Gastroesophageal sphincter (tissue), 4 donors: ENCODE measurements around the gene BDKRB1. TPM values are rescaled to one million over a fixed set of nuclear protein-coding genes. Genes with fewer than 3 reads are reported as not detected.

Source experiments
- ATAC-seq: fragments of 150-250 bp; one replicate; pipeline ENCODE4 v1.9.1; 2016; ENCODE audit warnings: mild to moderate bottlenecking, moderate library complexity
- H3K27ac ChIP-seq, 4 donors: fragments of 200-600 bp; sonication (generic) in 3 of 4; 1 replicate in 3 of 4; 2 replicates in 1 of 4; pipeline ENCODE4 v1.5.1; 2016 to 2019
- H3K27me3 ChIP-seq: fragments of 200-600 bp; sonication (generic); one replicate; pipeline ENCODE4 v1.5.1; 2019
- H3K36me3 ChIP-seq, 2 donors: fragments of 200-600 bp; sonication (generic); one replicate each; pipeline ENCODE4 v1.5.1; 2019; ENCODE audit warnings: control low read depth in 1 of 2
- H3K4me1 ChIP-seq, 3 donors: fragments of 200-600 bp; sonication (generic); 1 replicate in 2 of 3; 2 replicates in 1 of 3; pipeline ENCODE4 v1.5.1; 2016 to 2019; ENCODE audit warnings: control low read depth in 2 of 3
- H3K4me3 ChIP-seq, 2 donors: fragments of 200-600 bp; sonication (generic); one replicate each; pipeline ENCODE4 v1.5.1; 2019; ENCODE audit warnings: mild to moderate bottlenecking in 1 of 2, moderate library complexity in 1 of 2
- H3K9me3 ChIP-seq, 3 donors: fragments of 200-600 bp; sonication (generic); one replicate each; pipeline ENCODE4 v1.5.1; 2017 to 2019; ENCODE audit warnings: control low read depth in 2 of 3
- CTCF ChIP-seq, 4 experiments: fragments of 200-600 bp in 2 of 4; fragments of 450-650 bp in 2 of 4; sonication (generic) in 1 of 4; IDR thresholded peaks; one replicate each; pipeline ENCODE4 v1.5.1; 2017 to 2019; ENCODE audit warnings: antibody characterized with exemption in 4 of 4, mild to moderate bottlenecking in 2 of 4, moderate library complexity in 2 of 4
- EP300 ChIP-seq: sonication (generic); formaldehyde crosslinking; IDR thresholded peaks from one replicate; pipeline ENCODE4 v1.6.1; 2017; ENCODE audit warnings: antibody characterized with exemption, mild to moderate bottlenecking
- POLR2A ChIP-seq, 2 donors: fragments of 450-650 bp; IDR thresholded peaks; one replicate each; pipeline ENCODE4 v1.6.1; 2017; ENCODE audit warnings: antibody characterized with exemption in 2 of 2, mild to moderate bottlenecking in 2 of 2, moderate library complexity in 1 of 2
- POLR2AphosphoS5 ChIP-seq: sonication (generic); formaldehyde crosslinking; IDR thresholded peaks from one replicate; pipeline ENCODE4 v1.6.1; 2017; ENCODE audit warnings: antibody characterized with exemption
- WGBS, 2 donors: methylation state at CpG; one replicate each; pipeline ENCODE4 v1.1.5; 2018; ENCODE audit warnings: low coverage in 1 of 2; 5-methylcytosine and 5-hydroxymethylcytosine counted together
- total RNA-seq, 4 donors: library from RNA; depleted of rRNA; stranded (reverse); fragments of >200 nt; gene quantifications; one replicate each; pipeline ENCODE4 v1.1.0, GENCODE V29; 2016

Gene BDKRB1
- total RNA-seq, 4 donors from 2014 or later: 0.50 to 7.9 (median 1.2) TPM; not detected in 1

- Histone ChIP-seq H3K4me3 (no peak overlapping the region), H3K4me1 (peaks cover 0 to 21% (median 6%) of the 10 kb centered on the region in 3 donors), H3K27ac (peak overlapping the region in 1 of 4 donors; percentile 23), H3K27me3 (no peaks in the 10 kb centered on the region), H3K9me3 (peaks cover 0 to 12% (median 0%) of the 10 kb centered on the region in 3 donors), H3K36me3 (no peaks in the 10 kb centered on the region)
- WGBS, 2 donors: 77 to 81% methylated on average over 7 to 8 of the region's 12 CpGs
- no peak for TF ChIP-seq EP300
- TF ChIP-seq POLR2A (IDR thresholded peaks at IDR 0.05): no peak
- TF ChIP-seq POLR2AphosphoS5: no peak
- TF ChIP-seq CTCF (IDR thresholded peaks at IDR 0.05): no peak
- ATAC-seq: no peak
Measured at GRCh38 chr14:96231526-96232130, 24.4 kb upstream of the BDKRB1 start.

DNA sequence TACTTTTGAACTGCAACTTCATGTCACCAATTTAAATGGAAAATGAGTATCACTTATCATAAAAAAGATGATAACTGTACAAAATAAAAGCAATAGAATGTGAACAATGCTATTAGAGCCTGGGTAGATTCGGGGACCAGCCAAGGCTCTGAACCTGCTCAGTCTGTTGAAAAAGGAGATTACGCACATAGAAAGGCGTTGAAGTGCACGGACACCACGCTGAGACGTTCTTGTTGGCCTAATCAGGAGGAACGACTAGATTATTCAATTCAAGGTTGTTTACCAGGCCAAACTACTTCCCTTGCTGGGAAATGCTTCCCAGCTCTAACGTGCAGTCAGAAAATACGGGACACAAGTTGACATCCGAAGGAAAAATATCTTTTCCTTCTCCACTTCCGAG is 23.5 kb upstream of the BDKRB1 start:
- no peak for ATAC-seq
- Histone ChIP-seq H3K9me3 (peaks cover 0 to 12% (median 0%) of the 10 kb centered on the region in 3 donors), H3K4me1 (peaks cover 0 to 18% (median 6%) of the 10 kb centered on the region in 3 donors), H3K4me3 (no peak overlapping the region), H3K27me3 (no peaks in the 10 kb centered on the region), H3K27ac (peak overlapping the region in 1 of 4 donors; percentile 70), H3K36me3 (no peaks in the 10 kb centered on the region)
- WGBS, 2 donors: 81 to 88% methylated on average over 11 of the region's 11 CpGs
- TF ChIP-seq POLR2AphosphoS5 (no peak), CTCF (IDR thresholded peaks at IDR 0.05) (no peak), EP300 (no peak), POLR2A (IDR thresholded peaks at IDR 0.05) (no peak)

DNA sequence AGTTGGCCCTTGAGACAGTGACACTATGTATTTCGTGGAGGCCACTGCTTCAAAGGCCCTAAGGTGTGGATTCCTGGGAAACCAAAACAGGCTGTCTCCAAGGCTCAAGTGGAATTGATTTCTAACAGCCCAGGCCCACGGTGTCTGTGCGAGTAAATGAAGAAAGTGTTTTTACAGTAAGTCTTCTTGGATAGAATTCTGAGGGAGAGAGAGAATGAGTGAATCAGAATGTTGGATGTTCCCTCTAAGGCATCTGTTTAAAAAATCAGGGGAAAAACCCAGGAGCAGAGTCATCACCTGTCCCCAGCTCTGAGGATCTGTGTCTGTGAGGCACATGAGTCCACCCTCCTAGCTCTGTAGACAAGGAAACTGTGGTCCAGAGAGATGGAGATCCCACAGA is 22.3 kb upstream of the BDKRB1 start:
- TF ChIP-seq EP300 (no peak), POLR2A (IDR thresholded peaks at IDR 0.05) (no peak), POLR2AphosphoS5 (no peak), CTCF (IDR thresholded peaks at IDR 0.05) (no peak)
- Histone ChIP-seq H3K4me1 (peaks cover 0 to 18% (median 6%) of the 10 kb centered on the region in 3 donors), H3K36me3 (no peaks in the 10 kb centered on the region), H3K4me3 (no peak overlapping the region), H3K27me3 (no peaks in the 10 kb centered on the region), H3K9me3 (peaks cover 0 to 1% (median 0%) of the 10 kb centered on the region in 3 donors), H3K27ac (peak overlapping the region in 3 of 4 donors; percentile 44 to 70 (median 67))
- WGBS, 2 donors: 22 to 74% methylated on average over 3 of the region's 3 CpGs
- ATAC-seq: peak; percentile 17

- Histone ChIP-seq H3K36me3 (peaks cover 0 to 11% of the 10 kb centered on the region in 2 donors), H3K4me1 (peaks cover 0 to 18% (median 6%) of the 10 kb centered on the region in 3 donors), H3K27ac (no peak overlapping the region), H3K27me3 (no peaks in the 10 kb centered on the region), H3K9me3 (no peaks in the 10 kb centered on the region), H3K4me3 (no peak overlapping the region)
- 45 to 88% methylated on average over 3 to 4 of the region's 4 CpGs for WGBS, 2 donors
- no peak for ATAC-seq
- TF ChIP-seq POLR2AphosphoS5 (no peak), POLR2A (IDR thresholded peaks at IDR 0.05) (no peak), EP300 (no peak), CTCF (IDR thresholded peaks at IDR 0.05) (no peak)
Measured at GRCh38 chr14:96235426-96235825, 20.6 kb upstream of the BDKRB1 start.

GRCh38 chr14:96237641-96238040 is 18.4 kb upstream of the BDKRB1 start:
- H3K9me3 ChIP-seq: no peaks in the 10 kb centered on the region
- ATAC-seq: no peak
- no peak overlapping the region for H3K4me3 ChIP-seq
- 60% methylated on average over 1 of the region's 2 CpGs; no CpG with 5 or more reads in 1 of the 2 donors for WGBS, 2 donors
- TF ChIP-seq CTCF (IDR thresholded peaks at IDR 0.05): no peak
- TF ChIP-seq POLR2AphosphoS5: no peak
- no peak for TF ChIP-seq POLR2A (IDR thresholded peaks at IDR 0.05)
- TF ChIP-seq EP300: no peak
- no peak overlapping the region for H3K27ac ChIP-seq
- peaks cover 0 to 24% of the 10 kb centered on the region in 2 donors for H3K36me3 ChIP-seq
- H3K4me1 ChIP-seq: peaks cover 0 to 18% (median 6%) of the 10 kb centered on the region in 3 donors
- no peaks in the 10 kb centered on the region for H3K27me3 ChIP-seq
